ENCODE data around the gene AGK. TPM values are rescaled to one million over a fixed set of nuclear protein-coding genes. Genes with fewer than 3 reads are reported as not detected.

Gene AGK
- polyA plus RNA-seq, 2 of the 4 experiments (the other 2 are of a cell fraction) = 29.6 to 63.5 TPM

DNA sequence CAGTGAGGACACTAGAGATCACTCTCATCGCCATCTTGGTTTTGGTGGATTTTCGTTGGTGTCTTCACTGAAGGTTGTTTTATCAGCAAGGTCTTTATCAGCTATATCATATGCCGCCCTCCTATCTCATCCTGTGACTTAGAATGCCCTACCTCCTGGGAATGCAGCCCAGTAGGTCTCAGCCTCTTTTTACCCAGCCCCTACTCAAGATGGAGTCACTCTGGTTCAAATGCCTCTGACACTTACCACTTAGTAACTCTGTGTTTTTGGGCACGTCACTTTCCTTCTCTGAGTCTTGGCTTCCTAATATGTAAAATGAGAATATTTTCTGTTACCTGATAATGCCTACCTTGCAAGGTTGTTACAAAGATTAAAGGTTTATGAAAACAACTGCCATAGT is 37.7 kb downstream of the AGK start (continued):
- TF ChIP-seq, protein P1, sequence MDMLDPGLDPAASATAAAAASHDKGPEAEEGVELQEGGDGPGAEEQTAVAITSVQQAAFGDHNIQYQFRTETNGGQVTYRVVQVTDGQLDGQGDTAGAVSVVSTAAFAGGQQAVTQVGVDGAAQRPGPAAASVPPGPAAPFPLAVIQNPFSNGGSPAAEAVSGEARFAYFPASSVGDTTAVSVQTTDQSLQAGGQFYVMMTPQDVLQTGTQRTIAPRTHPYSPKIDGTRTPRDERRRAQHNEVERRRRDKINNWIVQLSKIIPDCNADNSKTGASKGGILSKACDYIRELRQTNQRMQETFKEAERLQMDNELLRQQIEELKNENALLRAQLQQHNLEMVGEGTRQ (IDR thresholded peaks at IDR 0.05) = no peak
- TF ChIP-seq NR3C1 (IDR thresholded peaks at IDR 0.05) = no peak

- 94% methylated on average over 3 of the region's 3 CpGs for WGBS (ENCODE audit: missing lambda C conversion rate)
- no peak overlapping the region for H3K4me3 ChIP-seq
- H3K27ac ChIP-seq = peak overlapping the region in 1 of 2 experiments; percentile 16; a peak in 1 of 6 replicates
- no peaks in the 10 kb centered on the region for H3K9me3 ChIP-seq
- no peak overlapping the region for H3K4me2 ChIP-seq
- CTCF ChIA-PET = interaction anchor here (0.8 to 1.5 kb wide), 2 partner anchors 11 to 69 kb away, joined by 3 read pairs; no protein-coding TSS in a partner anchor
- ATAC-seq (no peak), FAIRE-seq (no peak), DNase-seq (ENCODE audit: low read depth in 1 of 2, low spot score in 1 of 2) (no peak)
- TF ChIP-seq, protein P2, sequence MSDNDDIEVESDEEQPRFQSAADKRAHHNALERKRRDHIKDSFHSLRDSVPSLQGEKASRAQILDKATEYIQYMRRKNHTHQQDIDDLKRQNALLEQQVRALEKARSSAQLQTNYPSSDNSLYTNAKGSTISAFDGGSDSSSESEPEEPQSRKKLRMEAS (IDR thresholded peaks at IDR 0.05) = no peak
- no peak for TF ChIP-seq REST (IDR thresholded peaks at IDR 0.05)
- TF ChIP-seq, protein P1 (IDR thresholded peaks at IDR 0.05) = no peak
- POLR2A ChIA-PET = no interaction called here
- peaks cover 59% of the 10 kb centered on the region for H3K4me1 ChIP-seq
Measured at GRCh38 chr7:141590071-141590470, 38.9 kb downstream of the AGK start.

DNA sequence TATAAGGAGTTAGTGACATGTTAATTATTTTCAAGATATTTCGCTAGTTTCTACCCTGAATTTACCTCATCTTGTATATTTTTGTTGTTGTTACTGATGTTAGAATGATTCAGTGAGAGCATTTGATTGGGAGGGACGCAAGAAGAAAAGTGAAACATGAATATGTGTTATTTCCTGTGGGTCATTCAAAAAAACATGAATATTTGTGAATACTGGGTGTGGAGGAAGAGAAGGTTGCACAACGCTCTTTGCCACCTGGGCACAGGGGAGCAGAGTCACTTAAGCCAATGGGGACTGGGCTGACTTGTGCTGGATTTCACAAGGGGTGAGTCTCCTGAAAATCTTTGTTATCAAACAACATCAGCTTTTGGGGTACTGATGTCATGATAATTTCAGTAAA is 39.5 kb downstream of the AGK start:
- peaks cover 53% of the 10 kb centered on the region for H3K4me1 ChIP-seq
- ATAC-seq (no peak), FAIRE-seq (no peak), DNase-seq (ENCODE audit: low read depth in 1 of 2, low spot score in 1 of 2) (peak in 1 of 2 experiments; percentile 7)
- H3K4me2 ChIP-seq = no peak overlapping the region
- no peak overlapping the region for H3K4me3 ChIP-seq
- 86% methylated on average over 3 of the region's 3 CpGs for WGBS (ENCODE audit: missing lambda C conversion rate)
- POLR2A ChIA-PET = no interaction called here
- no peaks in the 10 kb centered on the region for H3K9me3 ChIP-seq
- CTCF ChIA-PET = interaction anchor here (0.8 to 1.5 kb wide), 2 partner anchors 10 to 68 kb away, joined by 3 read pairs; no protein-coding TSS in a partner anchor
- H3K27ac ChIP-seq = no peak overlapping the region
- TF ChIP-seq CEBPB (IDR thresholded peaks at IDR 0.05) (0 out of 4 replicates have a peak, but pooled peaks of 1 of the 2 experiments have one; percentile 23), RFX5 (IDR thresholded peaks at IDR 0.05) (no peak)

DNA sequence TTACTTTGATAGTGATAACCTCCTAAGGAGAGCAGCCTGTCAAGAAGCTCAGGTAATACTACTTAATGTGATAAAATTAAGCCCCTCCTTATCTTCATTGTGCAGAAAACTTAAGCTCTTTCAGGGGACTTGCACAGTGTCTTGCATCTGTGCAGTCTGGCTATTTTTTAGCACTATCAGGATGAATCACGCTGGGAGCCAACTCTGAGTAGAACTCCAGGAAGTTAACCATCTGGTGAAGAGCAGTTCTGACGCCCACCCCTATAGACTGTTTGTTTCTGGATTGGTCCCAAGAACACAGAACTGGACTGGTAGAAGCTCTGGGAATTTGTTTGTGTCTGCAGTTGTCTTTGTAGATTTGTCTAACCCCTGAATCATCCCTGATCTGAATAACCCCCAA is 41.9 kb downstream of the AGK start:
- Histone ChIP-seq H3K4me2 (peak overlapping the region; percentile 53), H3K27ac (peak overlapping the region; percentile 46 to 47; a peak in 4 of 6 replicates), H3K4me1 (peaks cover 34% of the 10 kb centered on the region), H3K4me3 (no peak overlapping the region), H3K9me3 (no peaks in the 10 kb centered on the region)
- 19% methylated on average over 2 of the region's 2 CpGs for WGBS (ENCODE audit: missing lambda C conversion rate)
- no peak for TF ChIP-seq NR3C1 (IDR thresholded peaks at IDR 0.05)
- 0 out of 2 replicates have a peak, but pooled peaks have one; percentile 8 for TF ChIP-seq FOSL2 (IDR thresholded peaks at IDR 0.05)
- no peak for TF ChIP-seq FOSL2 (CRISPR knock-in tag; IDR thresholded peaks at IDR 0.05)
- FAIRE-seq (no peak), DNase-seq (ENCODE audit: low read depth in 1 of 2, low spot score in 1 of 2) (peak in 1 of 2 experiments; percentile 67), ATAC-seq (peak; percentile 73 to 90)
- ChIA-PET CTCF (interaction anchor here (1.3 kb wide), 1 partner anchor 8 kb away, joined by 7 read pairs; no protein-coding TSS in a partner anchor), POLR2A (no interaction called here)

- no peak for TF ChIP-seq HOXB5 (CRISPR knock-in tag; IDR thresholded peaks at IDR 0.05)
- TF ChIP-seq RCOR1 (IDR thresholded peaks at IDR 0.05; ENCODE audit: low read depth, low read length) = no peak
- no peak for TF ChIP-seq CTCF (IDR thresholded peaks at IDR 0.05)
- no peak for TF ChIP-seq HOXA7 (CRISPR knock-in tag; IDR thresholded peaks at IDR 0.05)
- no peak for TF ChIP-seq RNF2 (IDR thresholded peaks at IDR 0.05; ENCODE audit: borderline replicate concordance, low read depth)
- TF ChIP-seq ZSCAN20 (CRISPR knock-in tag; IDR thresholded peaks at IDR 0.05) = no peak
- TF ChIP-seq POLR2A (IDR thresholded peaks at IDR 0.05; ENCODE audit: low read length) = no peak
- TF ChIP-seq FOSB (CRISPR knock-in tag; IDR thresholded peaks at IDR 0.05) = no peak
- TF ChIP-seq CHD2 (IDR thresholded peaks at IDR 0.05; ENCODE audit: low read length, partially characterized antibody) = no peak
- no peak for TF ChIP-seq GATA3 (IDR thresholded peaks at IDR 0.05; ENCODE audit: borderline replicate concordance)
- TF ChIP-seq FOXS1 (CRISPR knock-in tag; IDR thresholded peaks at IDR 0.05) = no peak
- TF ChIP-seq CBX8 (IDR thresholded peaks at IDR 0.05) = no peak
- no peak for TF ChIP-seq EP300 (IDR thresholded peaks at IDR 0.05)
- FAIRE-seq (no peak), DNase-seq (ENCODE audit: low read depth in 1 of 2, low spot score in 1 of 2) (no peak), ATAC-seq (no peak)
- peaks cover 8% of the 10 kb centered on the region for H3K4me1 ChIP-seq
- H3K4me2 ChIP-seq = no peak overlapping the region
- 93% methylated on average over 2 of the region's 2 CpGs for WGBS (ENCODE audit: missing lambda C conversion rate)
- ChIA-PET POLR2A (no interaction called here), CTCF (no interaction called here)
- H3K4me3 ChIP-seq = no peak overlapping the region
- H3K27ac ChIP-seq = no peak overlapping the region
- H3K9me3 ChIP-seq = no peaks in the 10 kb centered on the region
Measured at GRCh38 chr7:141597966-141598365, 46.8 kb downstream of the AGK start.

Data from A549 (cell line).